GM18519 (cell line): Measurements from ENCODE around the gene NXN.
"Not testable (repeated sequence)": the region's sequence is repeated elsewhere in the genome, so short reads cannot be mapped to it uniquely, and the experiment has no call there.

Source experiments
- ATAC-seq: cut with Tn5 transposase; IDR thresholded peaks from one replicate; pipeline ENCODE4 v1.9.1; 2021; ENCODE audit warnings: mild to moderate bottlenecking, moderate library complexity; ENCODE audit not compliant: unreplicated experiment, low FRiP score

The NXN gene

DNA sequence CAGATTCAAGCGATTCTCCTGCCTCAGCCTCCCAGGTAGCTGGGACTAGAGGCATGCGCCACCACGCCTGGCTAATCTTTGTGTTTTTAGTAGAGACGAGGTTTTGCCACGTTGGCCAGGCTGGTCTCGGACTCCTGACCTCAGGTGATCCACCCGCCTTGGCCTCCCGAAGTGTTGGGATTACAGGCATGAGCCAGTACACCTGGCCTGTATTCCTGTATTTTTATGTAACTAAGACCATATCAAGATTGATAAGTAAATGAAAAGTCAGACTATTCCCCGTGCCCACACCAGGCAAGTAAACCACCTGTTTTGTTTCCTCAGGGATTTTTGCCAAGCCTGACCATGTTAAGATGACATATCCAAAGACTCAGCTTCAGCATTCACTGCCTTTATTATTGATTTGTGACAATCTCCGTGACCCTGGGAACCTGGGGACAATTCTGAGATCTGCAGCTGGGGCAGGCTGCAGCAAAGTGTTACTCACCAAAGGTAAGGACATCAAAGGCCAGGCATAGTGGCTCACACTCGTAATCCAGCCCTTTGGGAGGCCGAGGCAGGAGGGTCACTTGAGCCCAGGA is 191.8 kb downstream of the NXN start:
- ATAC-seq = no peak

GRCh38 chr17:785901-786300 is 193.7 kb downstream of the NXN start:
- ATAC-seq = not testable (repeated sequence)

GRCh38 chr17:784143-784542 is 195.4 kb downstream of the NXN start:
- no peak for ATAC-seq

DNA sequence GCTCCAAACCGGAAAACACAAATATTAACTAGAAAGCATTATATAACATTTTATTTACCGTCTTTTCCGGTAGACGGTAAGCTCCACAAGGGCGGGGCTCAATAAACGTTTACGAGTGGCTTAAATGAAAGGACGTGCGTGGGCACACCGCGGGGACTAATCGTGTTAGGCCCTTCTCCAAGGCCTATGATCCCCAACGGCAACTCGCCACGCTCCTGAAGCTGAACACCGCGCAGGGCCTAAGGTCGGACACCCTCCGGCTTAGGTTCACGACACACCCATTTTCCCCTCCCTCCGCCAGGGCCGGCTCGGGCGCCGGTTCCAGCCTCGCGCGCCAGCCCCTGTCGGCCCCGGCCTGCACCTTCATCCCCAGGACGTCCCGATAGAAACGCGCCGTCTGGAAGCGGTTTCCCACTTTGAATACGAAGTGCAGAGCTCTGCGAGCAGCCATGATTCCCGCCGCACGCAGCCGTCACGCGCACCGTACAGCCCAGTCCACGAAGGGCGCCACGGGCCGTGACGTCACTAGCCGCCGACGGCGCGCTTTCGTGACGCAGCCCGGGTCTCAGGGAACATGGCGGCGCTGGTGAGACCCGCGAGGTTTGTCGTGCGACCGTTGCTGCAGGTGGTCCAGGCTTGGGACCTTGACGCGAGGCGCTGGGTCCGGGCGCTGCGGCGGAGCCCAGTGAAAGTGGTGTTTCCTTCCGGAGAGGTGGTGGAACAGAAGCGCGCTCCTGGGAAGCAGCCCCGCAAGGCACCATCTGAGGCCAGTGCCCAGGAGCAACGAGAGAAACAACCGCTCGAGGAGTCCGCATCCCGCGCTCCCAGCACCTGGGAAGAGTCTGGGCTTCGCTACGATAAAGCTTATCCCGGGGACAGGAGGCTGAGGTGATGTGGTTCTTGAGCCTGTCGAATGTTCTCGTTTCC is 197.5 kb downstream of the NXN start, which contains the start of the genes GLOD4 and MRM3:
GLOD4 (minus strand) TSS at position 476 of the 927 bp plus-strand sequence; CDS start at position 451, 25 bp downstream.
MRM3 (plus strand) TSS at position 549 of the 927 bp plus-strand sequence; CDS start at position 575, 26 bp downstream.
- ATAC-seq = no peak

DNA sequence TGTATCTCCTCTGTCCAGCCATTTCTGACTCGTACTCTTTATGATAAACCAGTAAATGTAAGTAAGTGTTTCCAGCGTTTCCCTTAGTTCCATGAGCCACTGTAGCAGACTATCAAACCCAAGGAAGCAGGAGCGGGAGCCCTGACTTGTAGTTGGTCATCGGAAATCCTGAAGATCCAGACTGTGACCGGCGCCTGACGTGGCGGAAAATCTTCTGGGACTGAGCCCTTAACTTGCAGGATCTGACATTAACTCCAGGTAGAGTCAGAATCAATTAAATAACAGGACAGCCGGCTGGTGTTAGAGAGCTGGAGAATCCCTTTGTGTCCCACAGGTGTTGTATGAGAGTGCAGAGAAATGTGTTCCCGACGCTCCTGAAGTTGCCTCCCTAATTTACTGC is 201.5 kb downstream of the NXN start:
- no peak for ATAC-seq

DNA sequence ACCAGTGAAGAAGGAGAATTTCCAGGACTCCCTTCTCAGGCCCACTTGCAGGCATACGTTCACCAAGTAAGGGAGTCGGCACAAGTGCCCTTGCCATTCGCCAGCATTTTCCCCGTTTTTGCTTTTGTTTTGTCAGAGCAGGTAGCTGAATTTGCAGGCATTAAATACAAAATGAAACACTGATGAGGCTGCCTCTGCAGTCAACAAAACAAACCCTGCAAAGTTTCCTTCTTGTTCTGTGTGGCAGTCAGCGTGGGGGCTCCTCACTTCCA is 205.3 kb downstream of the NXN start:
- no peak for ATAC-seq

DNA sequence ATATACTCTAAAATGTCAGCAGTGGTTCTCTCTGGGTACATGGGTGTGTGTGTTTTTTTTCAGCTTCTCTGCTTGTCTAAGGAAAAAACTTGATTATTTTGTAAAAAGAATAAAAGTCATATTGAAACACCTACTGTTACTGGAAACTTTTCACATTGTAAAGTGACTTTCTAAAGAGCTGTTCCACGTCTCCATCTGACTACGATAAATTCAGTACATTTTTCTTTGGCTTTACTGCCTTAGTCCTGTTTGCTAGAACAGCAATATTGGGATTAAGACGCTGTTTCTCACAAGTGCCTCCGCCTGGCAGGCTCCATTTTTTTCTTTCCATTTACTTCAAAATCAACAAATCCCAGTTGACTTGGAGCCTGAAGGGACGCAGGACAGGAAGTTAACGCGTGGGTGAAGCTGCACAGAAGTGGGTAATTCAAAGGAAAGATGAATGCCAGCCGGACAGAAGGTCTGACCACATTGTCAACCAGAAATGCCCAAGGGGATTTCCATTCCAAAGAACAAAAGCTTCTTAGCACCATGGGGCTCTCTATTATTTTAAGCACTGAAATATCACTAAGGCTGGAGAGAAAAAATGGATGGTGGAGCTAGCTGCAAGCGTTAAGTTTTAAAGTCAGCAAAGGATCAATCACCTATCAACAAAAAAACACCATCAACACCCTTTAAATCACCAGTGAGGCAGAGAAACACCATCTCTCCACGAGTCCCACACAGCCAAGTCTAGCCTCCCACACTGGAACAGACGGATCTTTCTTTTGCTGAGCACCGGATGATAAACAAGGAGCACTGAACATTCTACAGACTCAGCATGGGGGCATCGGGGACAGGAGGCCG is 205.9 kb downstream of the NXN start:
- ATAC-seq = no peak

- no peak for ATAC-seq
Observed at GRCh38 chr17:773016-773415, 206.6 kb downstream of the NXN start.

DNA sequence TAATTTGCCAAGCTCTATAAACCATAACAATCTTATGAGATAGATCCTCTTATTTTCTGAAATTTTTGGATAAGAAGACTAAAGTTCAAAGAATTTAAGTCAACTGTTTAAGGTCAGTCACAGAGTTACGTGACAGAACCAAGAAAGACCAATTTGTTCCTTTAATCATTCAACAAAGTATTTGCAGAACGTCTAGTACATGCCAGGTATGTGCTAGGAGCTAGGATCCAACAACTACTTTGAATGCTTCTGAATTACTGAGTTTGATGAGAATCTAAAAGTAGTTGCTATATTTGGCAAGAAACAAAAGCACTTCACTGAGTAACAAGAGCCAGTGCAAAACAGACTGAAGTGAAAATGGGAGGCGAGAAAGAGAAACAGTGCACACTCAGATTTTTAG is 212.5 kb downstream of the NXN start:
- no peak for ATAC-seq

GRCh38 chr17:760371-760770 is 219.2 kb downstream of the NXN start:
- ATAC-seq = no peak

- no peak for ATAC-seq
Observed at GRCh38 chr17:759964-760363, 219.6 kb downstream of the NXN start.

DNA sequence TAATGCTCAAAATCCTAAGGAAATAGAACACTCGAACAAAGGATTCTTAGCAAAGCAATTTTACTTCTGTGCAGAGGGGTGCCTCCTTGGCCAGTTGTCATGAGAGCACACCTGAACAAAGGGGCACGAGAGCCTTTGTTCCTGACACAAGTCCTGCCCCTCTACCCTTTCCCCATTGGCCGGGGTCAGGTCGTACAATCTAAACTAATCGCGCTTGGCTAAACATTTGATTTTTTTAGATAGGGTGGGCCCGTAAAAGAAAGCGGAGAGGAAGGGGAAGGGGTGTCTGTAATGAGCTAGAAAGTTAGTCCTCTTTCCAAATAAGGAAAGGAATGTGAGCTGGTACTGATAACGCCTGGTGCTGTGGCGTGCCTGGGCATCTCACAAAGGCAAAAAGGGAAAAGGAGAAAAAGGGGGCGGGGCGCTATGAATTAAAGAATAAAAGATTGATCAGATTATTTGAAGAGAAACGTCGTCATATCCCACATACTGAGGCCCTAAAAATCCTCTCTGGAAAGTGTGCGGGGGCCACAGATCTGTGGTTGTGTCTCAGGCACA is 223.5 kb downstream of the NXN start:
- ATAC-seq = not testable (repeated sequence)

DNA sequence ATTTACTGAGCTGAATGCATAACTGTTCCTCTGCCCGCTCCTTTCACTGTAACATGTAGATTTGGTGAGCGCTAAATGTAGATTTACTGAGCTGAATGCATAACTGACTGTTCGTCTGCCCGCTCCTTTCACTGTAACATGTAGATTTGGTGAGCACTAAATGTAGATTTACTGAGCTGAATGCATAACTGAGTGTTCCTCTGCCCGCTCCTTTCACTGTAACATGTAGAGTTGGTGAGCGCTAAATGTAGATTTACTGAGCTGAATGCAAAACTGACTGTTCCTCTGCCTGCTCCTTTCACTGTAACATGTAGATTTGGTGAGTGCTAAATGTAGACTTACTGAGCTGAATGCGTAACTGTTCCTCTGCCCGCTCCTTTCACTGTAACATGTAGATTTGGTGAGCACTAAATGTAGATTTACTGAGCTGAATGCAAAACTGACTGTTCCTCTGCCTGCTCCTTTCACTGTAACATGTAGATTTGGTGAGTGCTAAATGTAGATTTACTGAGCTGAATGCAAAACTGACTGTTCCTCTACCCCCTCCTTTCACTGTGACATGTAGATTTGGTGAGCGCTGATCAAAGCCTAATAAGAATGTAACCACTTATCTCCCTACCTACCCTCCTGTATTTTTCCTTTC is 224.1 kb downstream of the NXN start:
- not testable (repeated sequence) for ATAC-seq

- ATAC-seq = no peak
Observed at GRCh38 chr17:753418-753817, 226.2 kb downstream of the NXN start.

DNA sequence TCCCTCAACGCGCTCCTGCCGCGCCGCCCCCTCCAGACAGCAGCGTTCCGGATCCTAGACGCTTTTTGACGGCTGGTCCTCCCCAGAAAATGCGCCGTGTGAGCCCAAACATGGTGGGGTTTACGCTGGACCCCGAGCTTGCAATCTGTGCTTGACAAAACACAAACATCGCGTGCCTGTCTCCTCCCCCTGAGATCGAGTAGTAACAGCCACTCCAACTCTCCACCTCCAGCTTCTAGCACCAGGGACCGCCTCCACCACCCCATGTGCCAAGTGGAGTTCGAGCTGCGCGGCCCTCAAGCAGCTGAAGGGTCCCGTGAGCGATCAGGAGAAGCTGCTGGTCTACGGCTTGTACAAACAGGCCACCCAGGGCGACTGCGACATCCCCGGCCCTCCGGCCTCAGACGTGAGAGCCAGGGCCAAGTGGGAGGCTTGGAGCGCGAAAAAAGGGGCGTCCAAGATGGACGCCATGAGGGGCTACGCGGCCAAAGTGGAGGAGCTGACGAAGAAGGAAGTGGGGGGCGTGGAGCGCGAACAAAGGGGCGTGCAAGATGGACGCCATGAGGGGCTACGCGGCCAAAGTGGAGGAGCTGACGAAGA is 226.9 kb downstream of the NXN start:
- ATAC-seq = no peak

DNA sequence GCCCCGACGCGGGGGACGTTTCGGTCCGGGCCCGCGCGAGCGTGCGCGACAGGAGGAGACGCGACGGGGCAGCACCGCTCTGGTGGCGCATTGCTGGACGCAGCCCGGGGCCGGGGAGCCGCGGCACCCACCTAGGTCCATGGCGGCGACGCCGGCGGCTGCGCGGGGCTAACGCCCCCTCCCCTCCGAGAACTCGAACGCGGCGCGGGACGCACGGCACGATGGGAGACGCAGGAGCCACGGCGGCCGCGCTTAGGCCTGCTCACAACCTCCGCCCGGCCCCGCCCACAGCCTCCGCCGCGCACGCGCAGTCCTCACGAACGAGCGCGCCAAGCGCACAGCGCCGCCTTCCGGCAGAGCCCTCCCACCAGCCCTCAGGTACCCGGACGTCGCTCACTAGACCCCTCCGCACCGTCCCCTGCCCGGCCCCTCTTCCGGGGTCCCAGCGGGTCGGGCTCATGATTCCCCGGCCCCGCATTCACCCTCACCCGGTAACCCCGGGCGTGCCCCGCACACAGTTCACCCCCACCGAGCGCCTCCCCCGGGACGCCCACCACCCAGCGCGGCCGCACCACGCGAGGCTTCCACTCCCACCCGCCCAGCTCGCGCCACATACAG is 227.5 kb downstream of the NXN start, which contains the start of gene GEMIN4:
GEMIN4 (minus strand) TSS at position 263 of the 618 bp plus-strand sequence; CDS start at position 141, 122 bp downstream.
- ATAC-seq = peak; percentile 67

GRCh38 chr17:751269-752001 is 228.1 kb downstream of the NXN start:
- ATAC-seq = peak; percentile 15

DNA sequence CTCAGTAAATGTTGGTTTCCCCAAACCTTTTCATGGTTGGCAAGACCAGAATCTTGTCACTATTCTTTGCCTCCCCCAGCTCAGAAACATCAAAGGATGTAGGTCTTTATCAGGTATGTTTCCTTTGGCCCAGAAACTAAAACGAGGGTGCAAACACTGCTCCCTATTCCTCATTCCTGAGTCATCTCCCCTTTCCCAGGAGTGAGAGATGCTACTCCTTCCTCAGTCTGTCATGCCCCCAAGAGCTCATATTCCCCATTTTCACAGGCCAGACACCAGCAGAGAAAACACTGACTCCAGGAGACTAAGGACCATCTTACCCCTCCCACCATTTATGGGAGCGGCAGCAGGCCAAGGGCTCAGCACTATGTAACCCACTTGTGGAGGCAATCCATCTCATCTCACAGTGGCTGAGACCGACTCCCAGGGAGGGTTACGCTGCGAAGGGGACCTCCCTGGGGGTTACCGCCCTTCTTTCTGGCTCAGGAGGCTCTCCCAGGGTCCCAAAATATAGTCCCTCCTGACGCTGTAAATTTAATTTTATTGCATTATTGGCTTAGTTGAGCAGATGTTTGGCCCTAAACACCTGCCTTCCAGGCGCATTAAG is 229.0 kb downstream of the NXN start:
- ATAC-seq = no peak
